Choroid plexus epithelial cell (primary cell): Measurements from ENCODE around the gene ATG4B.
A peak's percentile ranks its signal among the peaks of the same experiment; 100 is the strongest.
"Not testable (repeated sequence)": the region's sequence is repeated elsewhere in the genome, so short reads cannot be mapped to it uniquely, and the experiment has no call there.

Experiments used
- DNase-seq: peaks from one replicate; pipeline ENCODE4 v3.0.0-alpha.2; 2010; ENCODE audit warnings: low read depth
- H3K4me3 ChIP-seq: 2 replicates; pipeline ENCODE4 v1.5.1; 2011; ENCODE audit warnings: low read depth, mild to moderate bottlenecking, control low read depth, low read length, moderate library complexity
- CTCF ChIP-seq: conservative IDR thresholded peaks from 2 replicates; pipeline ENCODE4 v1.5.1; 2011; ENCODE audit warnings: low read depth, mild to moderate bottlenecking, control low read depth, inconsistent platforms, low read length, moderate library complexity

The ATG4B gene

GRCh38 chr2:241637018-241637794 lies at the start of gene ATG4B, which contains the start of gene THAP4:
TSS of gene ATG4B (plus strand) at chr2:241637693. CDS start at chr2:241637715, 22 bp downstream.
TSS of gene THAP4 (minus strand) at chr2:241637158. CDS start at chr2:241637017, 141 bp downstream.
- peak; percentile 86 for DNase-seq
- TF ChIP-seq CTCF, result no peak
- H3K4me3 ChIP-seq, result peak within 1 kb of the TSS; percentile 95

- DNase-seq, H3K4me3 ChIP-seq: not testable (repeated sequence)
These were observed 47.6 kb upstream of the ATG4B start for GRCh38 chr2:241589863-241590262.

GRCh38 chr2:241590496-241591455 lies 46.7 kb upstream of the ATG4B start:
- H3K4me3 ChIP-seq, DNase-seq: not testable (repeated sequence)

GRCh38 chr2:241592126-241592845 lies 45.2 kb upstream of the ATG4B start:
- no peak overlapping the region for H3K4me3 ChIP-seq
- no peak for TF ChIP-seq CTCF
- no peak for DNase-seq

GRCh38 chr2:241593271-241593670 lies 44.2 kb upstream of the ATG4B start:
- no peak overlapping the region for H3K4me3 ChIP-seq
- no peak for DNase-seq
- no peak for TF ChIP-seq CTCF

- H3K4me3 ChIP-seq, result no peak overlapping the region
- peak; percentile 47 for TF ChIP-seq CTCF
- peak; percentile 18 for DNase-seq
These were observed 41.8 kb upstream of the ATG4B start for GRCh38 chr2:241595600-241596140.

GRCh38 chr2:241597561-241597960 lies 39.9 kb upstream of the ATG4B start:
- no peak overlapping the region for H3K4me3 ChIP-seq
- no peak for TF ChIP-seq CTCF

More at GRCh38 chr2:241597561-241597960, 39.9 kb upstream of the ATG4B start:
- DNase-seq, result no peak
